Neuron (in vitro differentiated cells): ENCODE data around the gene TSPAN3.

Experiments used
- H2AFZ ChIP-seq: one replicate; pipeline ENCODE4 v1.6.1; 2013; ENCODE audit warnings: low read depth, mild to moderate bottlenecking, inconsistent platforms, low read length, moderate library complexity
- H3K27me3 ChIP-seq: one replicate; pipeline ENCODE4 v1.6.1; 2013; ENCODE audit warnings: low read length; ENCODE audit not compliant: insufficient read depth
- H3K36me3 ChIP-seq: one replicate; pipeline ENCODE4 v1.6.1; 2013; ENCODE audit warnings: low read length; ENCODE audit not compliant: insufficient read depth
- H3K4me1 ChIP-seq: one replicate; pipeline ENCODE4 v1.6.1; 2013; ENCODE audit warnings: low read length; ENCODE audit not compliant: insufficient read depth
- H3K4me3 ChIP-seq: 2 replicates; pipeline ENCODE4 v1.5.1; 2013; ENCODE audit warnings: mild to moderate bottlenecking, low read length, moderate library complexity
- H3K9me3 ChIP-seq: one replicate; pipeline ENCODE4 v1.6.1; 2013; ENCODE audit warnings: low read length

Gene TSPAN3

GRCh38 chr15:77025941-77026411 is 44.9 kb downstream of the TSPAN3 start:
- H3K27me3 ChIP-seq: peaks cover 4% of the 10 kb centered on the region
- peaks cover 8% of the 10 kb centered on the region for H3K4me1 ChIP-seq
- no peaks in the 10 kb centered on the region for H3K36me3 ChIP-seq
- H2AFZ ChIP-seq: no peak overlapping the region
- no peak overlapping the region for H3K4me3 ChIP-seq
- no peaks in the 10 kb centered on the region for H3K9me3 ChIP-seq

GRCh38 chr15:77025083-77025901 is 45.6 kb downstream of the TSPAN3 start:
- H3K4me1 ChIP-seq: peaks cover 1% of the 10 kb centered on the region

GRCh38 chr15:77024273-77025082 is 46.4 kb downstream of the TSPAN3 start:
- Histone ChIP-seq H3K4me1 (no peaks in the 10 kb centered on the region), H2AFZ (no peak overlapping the region), H3K4me3 (no peak overlapping the region), H3K36me3 (no peaks in the 10 kb centered on the region), H3K27me3 (peaks cover 4% of the 10 kb centered on the region), H3K9me3 (no peaks in the 10 kb centered on the region)

More at GRCh38 chr15:77025083-77025901, 45.6 kb downstream of the TSPAN3 start:
- Histone ChIP-seq H3K9me3 (no peaks in the 10 kb centered on the region), H3K36me3 (no peaks in the 10 kb centered on the region), H3K27me3 (peaks cover 4% of the 10 kb centered on the region), H2AFZ (no peak overlapping the region), H3K4me3 (no peak overlapping the region)

GRCh38 chr15:77023576-77024272 is 47.2 kb downstream of the TSPAN3 start:
- H3K4me1 ChIP-seq: no peaks in the 10 kb centered on the region
- H3K4me3 ChIP-seq: no peak overlapping the region
- no peaks in the 10 kb centered on the region for H3K9me3 ChIP-seq
- no peaks in the 10 kb centered on the region for H3K36me3 ChIP-seq
- H2AFZ ChIP-seq: no peak overlapping the region
- peaks cover 4% of the 10 kb centered on the region for H3K27me3 ChIP-seq

- Histone ChIP-seq H3K9me3 (no peaks in the 10 kb centered on the region), H3K27me3 (peaks cover 4% of the 10 kb centered on the region), H3K36me3 (no peaks in the 10 kb centered on the region), H2AFZ (no peak overlapping the region), H3K4me3 (no peak overlapping the region), H3K4me1 (no peaks in the 10 kb centered on the region)
These were observed 48.0 kb downstream of the TSPAN3 start for GRCh38 chr15:77022646-77023575.

- H3K4me1 ChIP-seq: no peaks in the 10 kb centered on the region
- no peaks in the 10 kb centered on the region for H3K9me3 ChIP-seq
- H3K27me3 ChIP-seq: peaks cover 4% of the 10 kb centered on the region
- no peak overlapping the region for H2AFZ ChIP-seq
- no peaks in the 10 kb centered on the region for H3K36me3 ChIP-seq
- no peak overlapping the region for H3K4me3 ChIP-seq
These were observed 49.0 kb downstream of the TSPAN3 start for GRCh38 chr15:77021803-77022381.

- H3K9me3 ChIP-seq: no peaks in the 10 kb centered on the region
- H3K4me1 ChIP-seq: no peaks in the 10 kb centered on the region
- H2AFZ ChIP-seq: no peak overlapping the region
- H3K27me3 ChIP-seq: peaks cover 10% of the 10 kb centered on the region
- H3K4me3 ChIP-seq: no peak overlapping the region
- no peaks in the 10 kb centered on the region for H3K36me3 ChIP-seq
These were observed 49.8 kb downstream of the TSPAN3 start for GRCh38 chr15:77021088-77021481.

- Histone ChIP-seq H3K4me1 (no peaks in the 10 kb centered on the region), H3K4me3 (no peak overlapping the region), H3K36me3 (no peaks in the 10 kb centered on the region), H3K27me3 (peaks cover 6% of the 10 kb centered on the region), H3K9me3 (no peaks in the 10 kb centered on the region), H2AFZ (no peak overlapping the region)
These were observed 50.4 kb downstream of the TSPAN3 start for GRCh38 chr15:77020348-77021087.

- Histone ChIP-seq H2AFZ (no peak overlapping the region), H3K4me3 (no peak overlapping the region), H3K36me3 (no peaks in the 10 kb centered on the region), H3K4me1 (no peaks in the 10 kb centered on the region), H3K27me3 (peaks cover 10% of the 10 kb centered on the region), H3K9me3 (no peaks in the 10 kb centered on the region)
These were observed 51.2 kb downstream of the TSPAN3 start for GRCh38 chr15:77019521-77020331.

- no peaks in the 10 kb centered on the region for H3K9me3 ChIP-seq
- no peak overlapping the region for H2AFZ ChIP-seq
- no peak overlapping the region for H3K4me3 ChIP-seq
- no peaks in the 10 kb centered on the region for H3K4me1 ChIP-seq
- H3K36me3 ChIP-seq: no peaks in the 10 kb centered on the region
- peaks cover 10% of the 10 kb centered on the region for H3K27me3 ChIP-seq
These were observed 52.0 kb downstream of the TSPAN3 start for GRCh38 chr15:77018796-77019505.
